HUES64 (cell line): ENCODE data around the gene LARP1B.

ENCODE experiments used
- H3K27ac ChIP-seq: 2 replicates; pipeline ENCODE4 v1.7.0; 2013; ENCODE audit warnings: low read depth, low read length, inconsistent platforms
- H3K27me3 ChIP-seq: 2 replicates; pipeline ENCODE4 v1.6.1; 2013; ENCODE audit warnings: mild to moderate bottlenecking, low read length; ENCODE audit not compliant: insufficient read depth
- H3K36me3 ChIP-seq: 2 replicates; pipeline ENCODE4 v1.6.1; 2013; ENCODE audit warnings: mild to moderate bottlenecking, low read length; ENCODE audit not compliant: insufficient read depth
- H3K4me1 ChIP-seq: 2 replicates; pipeline ENCODE4 v1.6.1; 2013; ENCODE audit warnings: mild to moderate bottlenecking, low read length, moderate library complexity; ENCODE audit not compliant: insufficient read depth
- H3K4me3 ChIP-seq: 2 replicates; pipeline ENCODE4 v1.5.1; 2013; ENCODE audit warnings: mild to moderate bottlenecking, low read length, moderate library complexity
- H3K9ac ChIP-seq: 2 replicates; pipeline ENCODE4 v1.6.1; 2013; ENCODE audit warnings: mild to moderate bottlenecking, low read depth, low read length
- H3K9me3 ChIP-seq: 2 replicates; pipeline ENCODE4 v1.6.1; 2013; ENCODE audit warnings: low read depth, low read length; ENCODE audit not compliant: insufficient read depth
- WGBS: fragments of 150-250, 120-280 bp; methylation state at CpG from one replicate; pipeline ENCODE4 v1.1.7; 2013; ENCODE audit warnings: missing lambda C conversion rate; 5-methylcytosine and 5-hydroxymethylcytosine counted together

LARP1B gene

DNA sequence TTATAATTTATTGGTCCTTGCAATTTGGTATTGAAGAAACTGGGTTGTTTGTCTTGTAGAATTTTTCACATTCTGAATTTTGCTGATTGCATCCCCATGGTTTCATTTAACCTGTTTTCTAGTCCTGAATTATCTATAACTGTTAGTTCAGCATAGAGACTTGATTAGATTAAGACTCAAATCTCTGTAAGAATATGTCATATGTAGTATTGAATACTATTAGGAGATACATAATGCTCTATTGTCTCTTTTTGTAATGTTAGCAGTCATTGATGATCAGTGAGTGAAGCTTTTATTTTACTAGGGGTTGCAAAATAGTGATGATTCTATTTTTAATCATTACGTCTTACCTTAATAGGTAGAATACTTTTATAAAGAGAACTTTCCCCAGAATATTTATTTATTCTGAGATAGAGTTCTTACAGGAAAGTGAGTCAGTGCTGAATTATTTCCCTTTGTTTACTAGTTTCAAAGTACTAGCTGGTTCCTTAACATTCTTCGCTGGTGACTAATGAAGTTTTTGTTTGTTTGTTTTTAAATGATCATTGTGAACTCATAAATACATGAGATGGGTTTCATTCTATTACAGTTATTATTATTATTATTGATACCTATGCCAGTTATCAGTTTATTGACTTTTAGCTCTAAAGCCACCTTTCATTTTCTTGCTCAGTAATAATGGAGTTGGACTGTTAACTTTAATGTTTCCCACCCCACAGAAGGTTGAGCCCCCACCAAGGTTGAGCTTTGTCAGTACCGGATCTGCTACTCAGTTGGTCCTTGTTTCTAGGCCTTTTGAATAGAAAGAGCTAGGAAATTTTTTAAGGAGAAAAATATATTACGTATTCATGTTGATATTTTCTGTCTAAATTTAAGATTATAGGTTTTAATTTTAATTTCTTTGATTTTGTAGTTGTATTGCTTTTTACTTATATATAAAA, 102.3 kb downstream of the LARP1B start:
- no peak overlapping the region; the same call in 1 of the 2 replicates for H3K4me3 ChIP-seq
- H3K36me3 ChIP-seq: no peaks in the 10 kb centered on the region
- peaks cover 42% of the 10 kb centered on the region for H3K4me1 ChIP-seq
- no peaks in the 10 kb centered on the region for H3K27me3 ChIP-seq
- peak overlapping the region; percentile 42; the same call in 1 of the 2 replicates for H3K9ac ChIP-seq
- no peaks in the 10 kb centered on the region for H3K9me3 ChIP-seq
- peak overlapping the region; percentile 67 for H3K27ac ChIP-seq
- 31% methylated on average over 2 of the region's 4 CpGs for WGBS

DNA sequence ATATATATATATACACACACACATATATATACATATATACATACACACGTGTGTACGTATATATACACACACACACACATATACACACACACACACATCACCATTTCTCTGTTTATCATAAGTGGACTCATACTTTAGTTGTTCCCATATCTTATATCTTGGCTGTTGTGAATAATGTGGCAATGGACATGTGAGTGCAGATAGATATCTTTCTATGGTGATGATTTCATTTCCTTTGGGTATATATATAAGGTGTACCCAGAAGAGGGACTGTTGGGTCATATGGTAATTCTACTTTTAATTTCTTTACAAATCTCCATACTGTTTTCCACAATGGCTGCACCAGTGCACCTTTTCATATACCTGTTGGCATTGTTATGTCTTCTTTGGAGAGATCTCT, 105.9 kb downstream of the LARP1B start:
- H3K27ac ChIP-seq: no peak overlapping the region
- H3K9me3 ChIP-seq: no peaks in the 10 kb centered on the region
- 87% methylated on average over 2 of the region's 2 CpGs for WGBS
- no peaks in the 10 kb centered on the region for H3K36me3 ChIP-seq
- peaks cover 27% of the 10 kb centered on the region for H3K4me1 ChIP-seq
- no peak overlapping the region for H3K4me3 ChIP-seq
- H3K27me3 ChIP-seq: no peaks in the 10 kb centered on the region
- no peak overlapping the region for H3K9ac ChIP-seq

DNA sequence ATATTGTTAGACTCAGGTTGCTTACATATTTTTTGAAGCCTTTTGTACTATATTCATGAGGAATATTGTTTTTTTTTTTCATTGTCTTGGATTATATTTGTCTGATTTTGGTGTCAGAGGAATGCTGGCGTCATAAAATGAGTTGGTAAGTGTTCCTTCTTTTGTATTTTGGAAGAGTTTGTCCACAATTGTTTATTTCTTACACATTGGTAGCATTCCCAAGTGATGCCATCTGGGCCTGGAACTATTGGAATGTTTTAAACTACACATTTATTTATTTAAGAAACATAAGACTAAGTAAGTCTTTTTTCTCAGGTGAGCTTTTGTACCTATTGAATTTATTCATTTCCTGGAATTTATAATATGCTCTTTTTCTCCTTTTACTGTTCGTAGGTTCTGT, 107.6 kb downstream of the LARP1B start:
- H3K4me3 ChIP-seq: no peak overlapping the region
- H3K9me3 ChIP-seq: no peaks in the 10 kb centered on the region
- no peak overlapping the region for H3K9ac ChIP-seq
- no peak overlapping the region for H3K27ac ChIP-seq
- 91% methylated on average over 1 of the region's 2 CpGs for WGBS
- H3K27me3 ChIP-seq: no peaks in the 10 kb centered on the region
- no peaks in the 10 kb centered on the region for H3K36me3 ChIP-seq
- peaks cover 10% of the 10 kb centered on the region for H3K4me1 ChIP-seq

DNA sequence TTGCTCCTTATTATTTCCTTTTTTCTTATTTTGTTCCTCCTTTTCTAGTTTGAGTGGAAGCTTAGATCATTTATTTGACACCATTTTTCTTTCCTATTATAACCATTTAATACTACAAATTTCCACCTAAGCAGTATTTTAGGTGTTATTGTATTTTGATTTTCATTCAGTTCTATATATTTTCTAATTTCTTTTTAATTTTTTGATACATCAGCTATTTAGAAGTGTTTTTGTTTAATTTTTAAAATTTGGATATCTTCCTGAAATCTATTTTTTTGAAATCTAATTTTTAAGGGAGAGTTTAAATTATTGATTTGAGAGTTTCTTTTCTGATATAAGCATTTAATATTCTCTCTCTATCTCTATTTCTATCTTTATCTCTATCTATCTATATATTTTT, 108.1 kb downstream of the LARP1B start:
- no peak overlapping the region for H3K4me3 ChIP-seq
- no peaks in the 10 kb centered on the region for H3K9me3 ChIP-seq
- peaks cover 5% of the 10 kb centered on the region for H3K4me1 ChIP-seq
- no peaks in the 10 kb centered on the region for H3K27me3 ChIP-seq
- H3K9ac ChIP-seq: no peak overlapping the region
- H3K27ac ChIP-seq: no peak overlapping the region
- no peaks in the 10 kb centered on the region for H3K36me3 ChIP-seq

DNA sequence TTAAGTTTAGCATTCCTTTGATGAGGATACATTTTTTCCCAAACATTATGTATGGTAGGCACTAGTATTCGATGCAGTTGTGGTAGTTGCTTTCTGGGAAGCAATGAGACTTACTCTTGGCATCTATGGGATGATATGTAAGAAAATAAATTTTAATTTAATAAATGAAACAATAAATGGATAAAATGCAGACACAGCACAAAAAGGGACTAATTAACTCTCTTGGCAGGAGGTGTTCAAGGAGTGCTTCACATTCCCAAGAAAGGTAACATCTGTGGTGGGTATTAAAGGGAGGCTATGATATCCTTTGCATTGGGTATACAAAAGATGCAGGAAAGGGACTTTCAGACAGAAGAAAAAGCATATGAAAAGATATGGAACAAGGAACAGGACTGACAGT, 115.5 kb downstream of the LARP1B start:
- H3K27me3 ChIP-seq: no peaks in the 10 kb centered on the region
- H3K36me3 ChIP-seq: peaks cover 5% of the 10 kb centered on the region
- no peak overlapping the region for H3K9ac ChIP-seq
- H3K9me3 ChIP-seq: no peaks in the 10 kb centered on the region
- H3K27ac ChIP-seq: no peak overlapping the region
- H3K4me1 ChIP-seq: no peaks in the 10 kb centered on the region
- WGBS: no CpG with 5 or more reads among the region's 1 CpG
- no peak overlapping the region for H3K4me3 ChIP-seq

DNA sequence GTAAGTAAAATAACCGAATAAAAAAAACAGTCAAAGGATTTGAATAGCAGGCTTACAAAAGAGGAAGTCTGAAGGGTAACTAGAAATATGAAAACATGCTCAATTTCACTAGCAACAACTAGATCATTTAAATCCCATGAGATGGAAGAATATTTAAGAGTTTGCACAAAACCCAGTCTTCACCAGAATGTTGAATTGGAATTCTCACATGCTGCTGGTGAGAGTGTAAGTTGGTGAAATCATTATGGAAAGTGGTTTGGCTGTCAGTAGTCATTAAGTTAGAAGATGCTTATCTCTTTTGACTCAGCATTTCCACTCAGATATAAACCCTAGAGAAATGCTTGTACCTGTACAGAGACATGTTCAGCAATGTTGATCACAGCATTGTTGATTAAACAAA, 116.4 kb downstream of the LARP1B start:
- no peaks in the 10 kb centered on the region for H3K4me1 ChIP-seq
- WGBS: no CpG with 5 or more reads among the region's 1 CpG
- no peaks in the 10 kb centered on the region for H3K9me3 ChIP-seq
- H3K36me3 ChIP-seq: peaks cover 5% of the 10 kb centered on the region
- no peak overlapping the region for H3K9ac ChIP-seq
- H3K4me3 ChIP-seq: no peak overlapping the region
- H3K27me3 ChIP-seq: no peaks in the 10 kb centered on the region
- no peak overlapping the region for H3K27ac ChIP-seq

DNA sequence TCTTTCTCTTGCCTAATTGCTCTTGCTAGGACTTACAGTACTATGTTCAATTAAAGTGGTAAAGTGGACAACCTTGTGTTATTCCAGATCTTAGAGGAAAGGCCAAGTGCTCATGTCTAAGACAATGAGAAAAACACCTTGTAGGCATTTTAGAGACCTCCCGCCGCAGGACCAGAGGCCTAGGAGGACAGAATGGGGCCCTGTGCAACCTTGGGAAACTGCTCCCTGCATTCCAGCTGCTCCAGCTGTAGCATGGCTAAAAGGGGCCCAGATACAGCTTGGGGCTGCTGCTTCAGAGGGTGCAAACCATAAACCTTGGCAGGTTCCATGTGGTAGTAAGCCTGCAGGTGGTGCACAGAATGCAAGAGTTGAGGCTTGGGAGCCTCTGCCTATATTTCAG, 125.5 kb downstream of the LARP1B start:
- Histone ChIP-seq H3K9me3 (peaks cover 16% of the 10 kb centered on the region), H3K27me3 (no peaks in the 10 kb centered on the region), H3K36me3 (peaks cover 22% of the 10 kb centered on the region), H3K27ac (no peak overlapping the region), H3K4me1 (no peaks in the 10 kb centered on the region), H3K4me3 (no peak overlapping the region), H3K9ac (no peak overlapping the region)
- WGBS: 98% methylated on average over 2 of the region's 2 CpGs

DNA sequence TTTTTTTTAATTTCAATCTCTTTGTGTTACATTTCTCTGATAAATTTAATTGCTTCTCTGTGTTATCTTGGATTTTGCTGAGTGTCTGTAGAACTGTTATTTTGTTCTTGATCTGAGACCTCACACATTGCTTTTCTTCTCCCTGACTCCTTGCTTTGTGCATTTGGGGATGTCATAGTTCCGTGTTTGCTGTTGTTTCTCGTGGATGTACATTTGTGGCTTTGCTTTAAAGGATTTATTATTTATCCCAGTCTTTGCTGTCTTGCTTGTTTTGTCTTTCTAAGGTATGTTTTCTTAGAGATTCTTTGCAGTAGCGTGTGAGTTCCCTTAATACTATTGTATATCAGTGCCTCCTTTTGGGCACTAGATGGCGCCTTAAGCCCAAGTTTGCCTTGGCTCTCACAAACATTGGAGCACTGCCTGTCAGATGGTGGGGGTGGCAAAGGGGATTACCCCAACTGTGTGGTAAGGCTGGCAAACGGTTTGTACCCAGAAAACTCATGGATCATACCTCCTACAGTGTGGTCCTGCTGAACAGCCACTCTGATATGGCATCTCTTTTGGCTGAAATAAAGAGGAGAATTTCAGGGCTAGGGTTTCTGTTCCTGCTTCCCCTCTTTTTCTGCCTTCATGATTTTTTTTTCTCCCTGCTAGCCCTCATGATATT, 130.1 kb downstream of the LARP1B start:
- Histone ChIP-seq H3K9me3 (peaks cover 9% of the 10 kb centered on the region), H3K36me3 (peaks cover 8% of the 10 kb centered on the region; the same call in 1 of the 2 replicates), H3K9ac (no peak overlapping the region), H3K27ac (no peak overlapping the region), H3K27me3 (no peaks in the 10 kb centered on the region), H3K4me1 (no peaks in the 10 kb centered on the region), H3K4me3 (no peak overlapping the region)
- WGBS: 14% methylated on average over 5 of the region's 5 CpGs

DNA sequence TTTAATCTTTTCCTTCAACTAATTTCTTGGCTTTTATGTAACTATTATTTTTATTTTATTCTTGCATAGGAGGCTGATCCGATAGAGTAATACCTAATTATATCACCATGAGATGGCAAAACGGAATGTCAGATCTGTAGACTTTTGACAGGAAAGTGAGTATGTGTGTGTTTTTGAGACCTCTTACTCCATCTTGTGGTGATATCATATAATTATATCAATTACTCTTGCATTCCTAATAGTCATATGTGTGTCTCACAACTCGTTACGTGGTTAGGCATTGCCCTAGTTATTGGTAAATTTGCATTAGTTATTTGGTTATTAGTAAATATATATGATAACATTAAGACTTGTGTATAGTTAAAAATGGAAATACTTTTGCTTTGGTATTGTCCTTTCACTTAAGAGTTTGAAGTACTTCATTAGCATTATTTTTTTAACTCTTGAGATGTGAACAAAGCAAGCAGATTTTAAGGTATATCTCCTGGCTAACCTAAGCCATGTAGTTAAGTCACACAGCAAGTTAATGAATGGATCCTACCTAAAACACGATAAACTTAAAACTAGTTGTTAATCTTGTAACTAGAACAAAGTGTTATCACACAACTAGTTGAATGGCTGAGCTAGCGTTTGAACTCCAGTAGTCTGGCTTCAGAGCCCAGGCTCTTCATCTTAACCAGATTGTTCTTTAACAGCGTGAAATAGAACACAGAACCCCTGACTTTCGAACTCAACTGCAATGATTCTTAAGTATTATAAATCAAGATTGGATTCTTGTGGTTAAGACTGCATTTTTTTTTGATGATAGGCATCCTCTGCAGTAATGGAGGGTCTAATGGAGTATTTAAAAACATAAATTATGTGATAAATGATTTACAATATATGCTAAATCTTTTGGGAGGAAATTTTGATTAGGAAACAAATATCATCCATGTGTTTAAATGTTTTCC, 159.4 kb downstream of the LARP1B start:
- Histone ChIP-seq H3K4me1 (no peaks in the 10 kb centered on the region), H3K27me3 (no peaks in the 10 kb centered on the region), H3K4me3 (no peak overlapping the region), H3K9ac (no peak overlapping the region), H3K9me3 (no peaks in the 10 kb centered on the region), H3K27ac (no peak overlapping the region), H3K36me3 (no peaks in the 10 kb centered on the region)
- 92% methylated on average over 6 of the region's 8 CpGs for WGBS

DNA sequence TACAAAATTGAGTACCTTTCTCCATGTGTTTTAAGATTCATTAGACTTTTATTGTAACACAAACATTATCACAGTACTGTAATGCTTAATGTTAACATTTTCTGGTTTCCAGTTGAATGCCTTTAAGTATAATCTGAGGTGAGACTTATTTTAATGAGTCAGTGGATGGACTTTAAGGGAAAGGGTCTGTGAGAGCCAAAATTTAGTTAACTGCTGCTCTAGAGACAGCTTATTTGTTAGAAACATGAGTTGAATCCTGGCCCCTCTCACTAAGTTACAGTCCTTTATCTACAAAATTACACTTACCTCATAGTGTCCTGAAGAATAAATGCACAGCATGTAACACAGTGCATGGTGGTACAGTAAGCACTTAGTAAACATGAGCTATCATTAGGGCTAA, 160.5 kb downstream of the LARP1B start:
- no peak overlapping the region for H3K27ac ChIP-seq
- no peak overlapping the region for H3K9ac ChIP-seq
- H3K9me3 ChIP-seq: no peaks in the 10 kb centered on the region
- no peaks in the 10 kb centered on the region for H3K27me3 ChIP-seq
- H3K4me3 ChIP-seq: no peak overlapping the region
- no peaks in the 10 kb centered on the region for H3K36me3 ChIP-seq
- no peaks in the 10 kb centered on the region for H3K4me1 ChIP-seq

DNA sequence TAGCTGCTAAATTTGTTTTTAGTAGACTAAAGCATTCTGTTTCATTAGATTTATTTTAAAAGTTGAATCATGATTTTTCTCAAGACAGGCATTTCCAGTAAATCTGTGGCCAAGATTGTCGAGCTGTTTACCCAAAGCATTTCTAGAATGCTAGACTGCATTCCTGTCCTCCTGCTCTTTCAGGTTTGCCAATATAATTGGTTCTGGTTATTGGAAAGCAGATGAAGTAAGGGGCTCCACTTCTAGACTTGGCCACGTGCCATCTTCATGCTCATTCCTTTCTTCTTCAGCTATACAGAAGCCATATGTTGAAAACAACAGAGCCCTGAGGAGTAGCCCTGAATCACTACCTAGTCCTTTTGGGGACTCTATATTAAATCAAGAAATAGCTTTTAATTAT, 164.0 kb downstream of the LARP1B start:
- H3K4me3 ChIP-seq: no peak overlapping the region
- no peaks in the 10 kb centered on the region for H3K27me3 ChIP-seq
- H3K9me3 ChIP-seq: no peaks in the 10 kb centered on the region
- no peak overlapping the region for H3K27ac ChIP-seq
- H3K9ac ChIP-seq: no peak overlapping the region
- no peaks in the 10 kb centered on the region for H3K36me3 ChIP-seq
- no peaks in the 10 kb centered on the region; the same call in 1 of the 2 replicates for H3K4me1 ChIP-seq
- 91% methylated on average over 2 of the region's 2 CpGs for WGBS
